ENCODE results near the gene GNA12. TPM values are rescaled to one million over a fixed set of nuclear protein-coding genes. Genes with fewer than 3 reads are reported as not detected.

Gene GNA12
- total RNA-seq, 1 donor from 2014 or later, result 54.6 TPM

GRCh38 chr7:2786607-2787116 lies 57.4 kb downstream of the GNA12 start:
- no peak for TF ChIP-seq CTCF (IDR thresholded peaks at IDR 0.05)
- ChIA-PET CTCF (no interaction called here), POLR2A (interaction anchor here (2.3 kb wide), 1 partner anchor 29 kb away, joined by 9 read pairs; no protein-coding TSS in a partner anchor)
- intact Hi-C loops (cut with micrococcal nuclease), result loop anchor here (5.0 kb wide), 1 partner anchor 36 kb away; no protein-coding TSS in a partner anchor
- no peak for ATAC-seq (ENCODE audit: low read depth)
- Mint-ChIP-seq H3K36me3 (ENCODE audit: low read depth) (peaks cover 55% of the 10 kb centered on the region), H3K4me1 (peaks cover 34% of the 10 kb centered on the region), H3K27ac (no peak overlapping the region), H3K27me3 (no peaks in the 10 kb centered on the region), H3K9me3 (no peaks in the 10 kb centered on the region), H3K4me3 (no peak overlapping the region)
- no peak for DNase-seq

GRCh38 chr7:2785071-2785500 lies 59.0 kb downstream of the GNA12 start:
- ATAC-seq (ENCODE audit: low read depth), result peak; percentile 91
- Mint-ChIP-seq H3K4me3 (peak overlapping the region; percentile 56), H3K27ac (peak overlapping the region; percentile 71), H3K36me3 (ENCODE audit: low read depth) (peaks cover 52% of the 10 kb centered on the region), H3K9me3 (no peaks in the 10 kb centered on the region), H3K4me1 (peaks cover 39% of the 10 kb centered on the region), H3K27me3 (no peaks in the 10 kb centered on the region)
- intact Hi-C loops (cut with micrococcal nuclease), result loop anchor here (1.0 to 5.0 kb wide), 3 partner anchors 12 to 37 kb away; no protein-coding TSS in a partner anchor
- POLR2A ChIA-PET, result interaction anchor here (0.5 to 2.3 kb wide), 7 partner anchors 11 to 73 kb away, joined by 3 to 10 read pairs (median 4); no protein-coding TSS in a partner anchor
- no peak for DNase-seq
- CTCF ChIA-PET, result no interaction called here
- no peak for TF ChIP-seq CTCF (IDR thresholded peaks at IDR 0.05)

- POLR2A ChIA-PET, result interaction anchor here (0.6 to 1.9 kb wide), 3 partner anchors 19 to 331 kb away, joined by 4 read pairs; no protein-coding TSS in a partner anchor
- CTCF ChIA-PET, result no interaction called here
- Mint-ChIP-seq H3K27me3 (no peaks in the 10 kb centered on the region), H3K4me3 (no peak overlapping the region), H3K4me1 (peaks cover 43% of the 10 kb centered on the region), H3K27ac (no peak overlapping the region), H3K36me3 (ENCODE audit: low read depth) (peaks cover 43% of the 10 kb centered on the region), H3K9me3 (no peaks in the 10 kb centered on the region)
- no peak for DNase-seq
- intact Hi-C loops (cut with micrococcal nuclease), result no loop called here
- no peak for TF ChIP-seq CTCF (IDR thresholded peaks at IDR 0.05)
- ATAC-seq (ENCODE audit: low read depth), result no peak
Measured at GRCh38 chr7:2782565-2782964, 61.5 kb downstream of the GNA12 start.

GRCh38 chr7:2782121-2782520 lies 62.0 kb downstream of the GNA12 start:
- Mint-ChIP-seq H3K36me3 (ENCODE audit: low read depth) (peaks cover 42% of the 10 kb centered on the region), H3K4me3 (no peak overlapping the region), H3K27ac (no peak overlapping the region), H3K4me1 (peaks cover 43% of the 10 kb centered on the region), H3K9me3 (no peaks in the 10 kb centered on the region), H3K27me3 (no peaks in the 10 kb centered on the region)
- TF ChIP-seq CTCF (IDR thresholded peaks at IDR 0.05), result no peak
- intact Hi-C loops (cut with micrococcal nuclease), result no loop called here
- DNase-seq (no peak), ATAC-seq (ENCODE audit: low read depth) (no peak)
- POLR2A ChIA-PET, result interaction anchor here (0.6 to 1.2 kb wide), 3 partner anchors 9 to 331 kb away, joined by 3 to 10 read pairs (median 4); no protein-coding TSS in a partner anchor
- CTCF ChIA-PET, result no interaction called here

GRCh38 chr7:2781636-2782035 lies 62.5 kb downstream of the GNA12 start:
- no peak for ATAC-seq (ENCODE audit: low read depth)
- no peak for TF ChIP-seq CTCF (IDR thresholded peaks at IDR 0.05)
- no peaks in the 10 kb centered on the region for H3K9me3 Mint-ChIP-seq
- no peaks in the 10 kb centered on the region for H3K27me3 Mint-ChIP-seq
- H3K27ac Mint-ChIP-seq, result no peak overlapping the region
- DNase-seq, result no peak
- CTCF ChIA-PET, result no interaction called here
- H3K4me3 Mint-ChIP-seq, result no peak overlapping the region
- POLR2A ChIA-PET, result interaction anchor here (0.6 to 1.2 kb wide), 2 partner anchors 9 to 63 kb away, joined by 3 to 10 read pairs; no protein-coding TSS in a partner anchor
- H3K36me3 Mint-ChIP-seq (ENCODE audit: low read depth), result peaks cover 39% of the 10 kb centered on the region
- H3K4me1 Mint-ChIP-seq, result peaks cover 43% of the 10 kb centered on the region
- intact Hi-C loops (cut with micrococcal nuclease), result no loop called here

Measured in activated B cell treated with CpG ODN at 0.5 μM for 24 hours (primary cell).